ENCODE measurements around the gene DAAM2. TPM values are rescaled to one million over a fixed set of nuclear protein-coding genes. Genes with fewer than 3 reads are reported as not detected.

Gene DAAM2
- total RNA-seq, 2 experiments from 2014 or later, result not detected

- TF ChIP-seq, protein P1, sequence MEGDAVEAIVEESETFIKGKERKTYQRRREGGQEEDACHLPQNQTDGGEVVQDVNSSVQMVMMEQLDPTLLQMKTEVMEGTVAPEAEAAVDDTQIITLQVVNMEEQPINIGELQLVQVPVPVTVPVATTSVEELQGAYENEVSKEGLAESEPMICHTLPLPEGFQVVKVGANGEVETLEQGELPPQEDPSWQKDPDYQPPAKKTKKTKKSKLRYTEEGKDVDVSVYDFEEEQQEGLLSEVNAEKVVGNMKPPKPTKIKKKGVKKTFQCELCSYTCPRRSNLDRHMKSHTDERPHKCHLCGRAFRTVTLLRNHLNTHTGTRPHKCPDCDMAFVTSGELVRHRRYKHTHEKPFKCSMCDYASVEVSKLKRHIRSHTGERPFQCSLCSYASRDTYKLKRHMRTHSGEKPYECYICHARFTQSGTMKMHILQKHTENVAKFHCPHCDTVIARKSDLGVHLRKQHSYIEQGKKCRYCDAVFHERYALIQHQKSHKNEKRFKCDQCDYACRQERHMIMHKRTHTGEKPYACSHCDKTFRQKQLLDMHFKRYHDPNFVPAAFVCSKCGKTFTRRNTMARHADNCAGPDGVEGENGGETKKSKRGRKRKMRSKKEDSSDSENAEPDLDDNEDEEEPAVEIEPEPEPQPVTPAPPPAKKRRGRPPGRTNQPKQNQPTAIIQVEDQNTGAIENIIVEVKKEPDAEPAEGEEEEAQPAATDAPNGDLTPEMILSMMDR (IDR thresholded peaks at IDR 0.05), result no peak
- no peak overlapping the region for H3K27ac Mint-ChIP-seq
- H3K4me3 ChIP-seq (ENCODE audit: low read length), result no peak overlapping the region
- H3K4me3 Mint-ChIP-seq, result no peak overlapping the region
- peaks cover 0 to 5% of the 10 kb centered on the region in 2 experiments for H3K27me3 ChIP-seq (ENCODE audit: control insufficient read depth in 1 of 2, insufficient read depth in 2 of 2, low read length in 2 of 2)
- CTCF ChIA-PET, result no interaction called here
- H3K36me3 Mint-ChIP-seq (ENCODE audit: low read depth), result no peaks in the 10 kb centered on the region
- no peak for ATAC-seq (ENCODE audit: poor library complexity)
- intact Hi-C loops (cut with DNase I, micrococcal nuclease), result no loop called here
- H3K4me1 ChIP-seq (ENCODE audit: insufficient read depth, low read length), result no peaks in the 10 kb centered on the region
- H3K9me3 ChIP-seq (ENCODE audit: control insufficient read depth in 1 of 2, insufficient read depth in 1 of 2, low read length in 2 of 2), result peaks cover 0 to 9% of the 10 kb centered on the region in 2 experiments
- H3K27ac ChIP-seq (ENCODE audit: low read depth in 1 of 2, low read length in 2 of 2), result no peak overlapping the region
- DNase-seq, result no peak
- H3K27me3 Mint-ChIP-seq, result peaks cover 12% of the 10 kb centered on the region
- H3K4me1 Mint-ChIP-seq (ENCODE audit: low read depth), result no peaks in the 10 kb centered on the region
- POLR2A ChIA-PET, result no interaction called here
- H3K36me3 ChIP-seq (ENCODE audit: insufficient read depth, low read length), result no peaks in the 10 kb centered on the region
- no peaks in the 10 kb centered on the region for H3K9me3 Mint-ChIP-seq
Observed at GRCh38 chr6:39844866-39845265, 52.7 kb downstream of the DAAM2 start.

DNA sequence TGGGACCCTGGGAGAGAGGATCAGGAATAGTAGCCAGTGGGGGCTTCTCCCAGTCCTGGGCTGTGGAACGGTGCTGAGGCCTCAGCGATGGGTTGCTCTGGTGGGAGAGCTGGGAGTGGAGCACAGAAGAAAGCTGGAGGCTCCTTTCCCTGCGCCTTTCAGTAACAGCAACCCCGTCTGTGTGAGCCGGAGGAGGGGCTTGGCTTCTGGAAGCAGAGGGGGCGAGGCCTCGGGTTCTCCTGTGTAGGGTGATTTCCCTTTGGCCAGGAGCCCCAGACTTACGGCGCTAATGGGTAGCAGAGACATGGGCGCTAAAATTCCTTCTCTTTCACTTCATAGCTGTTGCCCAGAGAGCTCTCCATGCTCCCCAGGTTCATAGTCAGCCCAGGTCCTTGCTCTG lies 55.0 kb downstream of the DAAM2 start:
- no peak overlapping the region for H3K27ac Mint-ChIP-seq
- no peak for ATAC-seq (ENCODE audit: poor library complexity)
- POLR2A ChIA-PET, result no interaction called here
- intact Hi-C loops (cut with DNase I, micrococcal nuclease), result no loop called here
- TF ChIP-seq, protein P1 (IDR thresholded peaks at IDR 0.05), result no peak
- no peaks in the 10 kb centered on the region for H3K36me3 ChIP-seq (ENCODE audit: insufficient read depth, low read length)
- no peak overlapping the region for H3K4me3 Mint-ChIP-seq
- no peak overlapping the region for H3K27ac ChIP-seq (ENCODE audit: low read depth in 1 of 2, low read length in 2 of 2)
- H3K9me3 Mint-ChIP-seq, result no peaks in the 10 kb centered on the region
- CTCF ChIA-PET, result no interaction called here
- H3K27me3 ChIP-seq (ENCODE audit: control insufficient read depth in 1 of 2, insufficient read depth in 2 of 2, low read length in 2 of 2), result no peaks in the 10 kb centered on the region
- H3K9me3 ChIP-seq (ENCODE audit: control insufficient read depth in 1 of 2, insufficient read depth in 1 of 2, low read length in 2 of 2), result peaks cover 0 to 7% of the 10 kb centered on the region in 2 experiments
- peaks cover 11% of the 10 kb centered on the region for H3K27me3 Mint-ChIP-seq
- no peak overlapping the region for H3K4me3 ChIP-seq (ENCODE audit: low read length)
- no peaks in the 10 kb centered on the region for H3K36me3 Mint-ChIP-seq (ENCODE audit: low read depth)
- DNase-seq, result no peak
- no peaks in the 10 kb centered on the region for H3K4me1 ChIP-seq (ENCODE audit: insufficient read depth, low read length)
- H3K4me1 Mint-ChIP-seq (ENCODE audit: low read depth), result no peaks in the 10 kb centered on the region

- Histone ChIP-seq H3K4me1 (ENCODE audit: insufficient read depth, low read length) (no peaks in the 10 kb centered on the region), H3K36me3 (ENCODE audit: insufficient read depth, low read length) (no peaks in the 10 kb centered on the region), H3K4me3 (ENCODE audit: low read length) (no peak overlapping the region), H3K27me3 (ENCODE audit: control insufficient read depth in 1 of 2, insufficient read depth in 2 of 2, low read length in 2 of 2) (no peaks in the 10 kb centered on the region), H3K9me3 (ENCODE audit: control insufficient read depth in 1 of 2, insufficient read depth in 1 of 2, low read length in 2 of 2) (peaks cover 0 to 7% of the 10 kb centered on the region in 2 experiments), H3K27ac (ENCODE audit: low read depth in 1 of 2, low read length in 2 of 2) (no peak overlapping the region)
- peaks cover 11% of the 10 kb centered on the region for H3K27me3 Mint-ChIP-seq
- H3K9me3 Mint-ChIP-seq, result no peaks in the 10 kb centered on the region
- no peak overlapping the region for H3K4me3 Mint-ChIP-seq
- H3K27ac Mint-ChIP-seq, result no peak overlapping the region
- no peaks in the 10 kb centered on the region for H3K36me3 Mint-ChIP-seq (ENCODE audit: low read depth)
- TF ChIP-seq, protein P1 (IDR thresholded peaks at IDR 0.05), result no peak
- ChIA-PET CTCF (no interaction called here), POLR2A (no interaction called here)
- no peaks in the 10 kb centered on the region for H3K4me1 Mint-ChIP-seq (ENCODE audit: low read depth)
- DNase-seq (no peak), ATAC-seq (ENCODE audit: poor library complexity) (no peak)
- intact Hi-C loops (cut with DNase I, micrococcal nuclease), result no loop called here
Observed at GRCh38 chr6:39848171-39848570, 56.0 kb downstream of the DAAM2 start.
